DMS 273 (cell line): ENCODE data around the gene CYP1A2.
"Not testable (repeated sequence)": the region's sequence is repeated elsewhere in the genome, so short reads cannot be mapped to it uniquely, and the experiment has no call there.

Experiments
- DNase-seq: peaks from one replicate; lab custom pipeline; 2025; ENCODE audit not compliant: unreplicated experiment; lab: John Stamatoyannopoulos, UW

CYP1A2 gene

GRCh38 chr15:74738239-74738638, 10.4 kb upstream of the CYP1A2 start:
- not testable (repeated sequence) for DNase-seq

- no peak for DNase-seq
Measured at GRCh38 chr15:74742422-74742821, 6.2 kb upstream of the CYP1A2 start.

- DNase-seq: no peak
Measured at GRCh38 chr15:74746389-74746788, 2.3 kb upstream of the CYP1A2 start.

DNA sequence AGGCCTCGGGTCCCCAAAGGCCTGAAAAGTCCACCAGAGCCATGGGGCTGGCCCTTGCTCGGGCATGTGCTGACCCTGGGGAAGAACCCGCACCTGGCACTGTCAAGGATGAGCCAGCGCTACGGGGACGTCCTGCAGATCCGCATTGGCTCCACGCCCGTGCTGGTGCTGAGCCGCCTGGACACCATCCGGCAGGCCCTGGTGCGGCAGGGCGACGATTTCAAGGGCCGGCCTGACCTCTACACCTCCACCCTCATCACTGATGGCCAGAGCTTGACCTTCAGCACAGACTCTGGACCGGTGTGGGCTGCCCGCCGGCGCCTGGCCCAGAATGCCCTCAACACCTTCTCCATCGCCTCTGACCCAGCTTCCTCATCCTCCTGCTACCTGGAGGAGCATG, 1.2 kb downstream of the CYP1A2 start:
- DNase-seq: no peak

GRCh38 chr15:74750751-74751150, 2.1 kb downstream of the CYP1A2 start:
- DNase-seq: no peak

GRCh38 chr15:74752011-74752410, 3.4 kb downstream of the CYP1A2 start:
- no peak for DNase-seq

DNA sequence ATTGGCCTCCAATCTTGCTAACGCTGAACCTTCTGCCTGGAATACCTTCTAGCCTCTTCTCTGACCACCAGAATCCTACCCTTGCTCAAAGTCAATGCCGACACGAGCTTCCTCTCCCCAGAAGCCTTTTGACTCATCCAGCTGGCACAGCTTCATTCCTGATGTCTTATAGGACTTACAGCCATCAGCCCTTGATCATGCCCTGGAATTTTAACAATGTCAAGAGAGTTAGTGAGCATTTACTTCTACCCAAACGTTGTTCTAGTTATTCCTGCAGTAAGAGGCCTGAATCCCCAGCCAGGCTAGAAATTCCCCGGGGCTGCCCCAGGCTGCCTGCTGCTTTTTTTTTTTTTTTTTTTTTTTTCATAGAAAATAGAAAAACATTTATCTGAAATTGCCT, 3.9 kb downstream of the CYP1A2 start:
- DNase-seq: no peak

GRCh38 chr15:74754593-74755215, 6.1 kb downstream of the CYP1A2 start:
- DNase-seq: no peak

DNA sequence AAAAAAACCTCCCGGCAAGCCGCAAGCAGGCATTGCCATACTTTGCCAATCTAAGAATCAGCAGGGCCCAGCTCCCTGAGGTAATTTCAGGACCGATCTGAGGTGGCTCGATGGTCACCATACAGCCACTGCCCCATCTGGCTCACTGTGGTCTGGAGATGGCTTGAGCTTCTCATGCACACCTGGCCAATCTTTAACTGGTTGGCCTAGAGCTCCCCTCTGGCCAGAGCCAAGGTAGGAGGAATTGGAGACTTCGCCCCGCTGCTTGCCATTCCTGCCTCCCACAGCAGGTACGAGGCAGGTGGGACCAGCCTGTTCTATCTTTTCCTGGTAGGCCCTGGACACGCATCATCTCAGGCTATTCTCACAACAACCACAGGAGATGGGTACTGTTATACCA, 10.1 kb downstream of the CYP1A2 start:
- no peak for DNase-seq

GRCh38 chr15:74762791-74763150, 14.1 kb downstream of the CYP1A2 start:
- no peak for DNase-seq

- no peak for DNase-seq
Measured at GRCh38 chr15:74763416-74763815, 14.8 kb downstream of the CYP1A2 start.

DNA sequence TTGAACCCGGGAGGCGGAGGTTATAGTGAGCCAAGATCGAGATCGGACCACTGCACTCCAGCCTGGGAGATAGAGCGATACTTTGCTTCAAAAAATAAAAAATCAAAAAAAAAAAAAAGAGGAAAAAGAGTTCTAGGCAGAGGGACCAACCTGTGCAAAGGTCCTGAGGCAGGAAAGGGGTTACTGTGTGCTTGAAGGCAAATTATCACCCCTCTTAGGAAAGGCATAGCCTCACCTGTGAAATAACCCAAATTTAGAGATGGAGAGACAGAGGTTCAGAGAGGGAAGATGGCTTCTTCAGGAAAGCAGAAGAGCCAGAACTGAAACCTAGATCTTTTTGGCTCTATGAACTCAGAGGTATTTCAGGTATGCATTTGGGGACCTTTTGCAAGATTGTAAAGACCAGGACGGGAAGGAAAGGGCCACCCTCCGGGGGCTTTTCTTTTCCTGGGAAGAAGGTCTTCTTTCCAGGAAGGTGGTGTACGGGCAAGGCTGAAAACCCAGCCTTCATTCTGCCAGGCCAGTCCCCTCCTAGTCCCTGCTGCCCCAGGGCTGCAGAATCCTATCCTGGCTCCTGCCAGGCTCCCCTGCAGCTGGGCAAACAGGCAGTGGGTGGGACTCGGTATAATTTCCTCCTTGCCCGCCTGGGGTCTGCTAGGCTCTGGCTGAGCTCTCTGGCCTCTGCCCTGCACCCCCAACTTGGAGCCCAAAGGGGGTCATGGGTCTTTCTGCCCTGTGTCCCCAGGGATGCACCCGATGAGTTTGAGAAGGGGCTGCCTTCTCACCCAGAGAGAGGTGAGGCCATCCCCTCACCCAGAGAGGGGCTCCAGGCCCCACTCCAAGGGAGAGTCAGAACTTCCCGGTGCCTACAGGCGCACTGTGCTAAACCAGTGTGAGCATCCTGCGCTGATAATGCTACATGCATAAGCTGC, 18.8 kb downstream of the CYP1A2 start:
- no peak for DNase-seq

GRCh38 chr15:74768099-74768770, 19.6 kb downstream of the CYP1A2 start:
- peak; percentile 39 for DNase-seq

- DNase-seq: peak; percentile 71
Measured at GRCh38 chr15:74768771-74769342, 20.2 kb downstream of the CYP1A2 start.

DNA sequence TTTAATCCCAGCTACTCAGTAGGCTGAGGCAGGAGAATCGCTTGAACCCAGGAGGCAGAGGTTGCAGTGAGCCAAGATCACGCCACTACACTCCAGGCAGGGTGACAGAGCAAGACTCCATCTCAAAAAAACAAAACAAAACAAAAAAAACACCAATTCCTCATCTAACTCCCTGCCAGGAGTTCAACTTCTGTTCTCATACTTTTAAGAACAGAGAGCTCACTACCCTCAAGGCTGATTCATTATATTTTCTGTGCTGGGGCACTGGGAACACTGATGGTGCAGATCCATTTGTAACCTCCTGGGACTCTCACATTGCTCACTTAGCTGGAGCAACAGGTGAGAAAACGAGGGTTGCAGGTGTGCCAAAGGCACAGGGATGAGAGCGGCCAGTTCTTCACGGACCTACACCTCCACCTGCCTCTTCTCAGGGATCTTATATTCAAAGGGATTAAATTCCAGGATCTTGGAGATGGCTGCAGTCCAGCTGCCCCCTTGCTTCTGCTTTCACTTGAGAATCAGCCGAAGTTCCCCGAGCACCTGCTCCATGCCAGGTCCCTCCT, 20.9 kb downstream of the CYP1A2 start:
- no peak for DNase-seq

GRCh38 chr15:74770211-74770903, 21.7 kb downstream of the CYP1A2 start:
- DNase-seq: no peak

GRCh38 chr15:74773329-74773728, 24.7 kb downstream of the CYP1A2 start:
- no peak for DNase-seq

DNA sequence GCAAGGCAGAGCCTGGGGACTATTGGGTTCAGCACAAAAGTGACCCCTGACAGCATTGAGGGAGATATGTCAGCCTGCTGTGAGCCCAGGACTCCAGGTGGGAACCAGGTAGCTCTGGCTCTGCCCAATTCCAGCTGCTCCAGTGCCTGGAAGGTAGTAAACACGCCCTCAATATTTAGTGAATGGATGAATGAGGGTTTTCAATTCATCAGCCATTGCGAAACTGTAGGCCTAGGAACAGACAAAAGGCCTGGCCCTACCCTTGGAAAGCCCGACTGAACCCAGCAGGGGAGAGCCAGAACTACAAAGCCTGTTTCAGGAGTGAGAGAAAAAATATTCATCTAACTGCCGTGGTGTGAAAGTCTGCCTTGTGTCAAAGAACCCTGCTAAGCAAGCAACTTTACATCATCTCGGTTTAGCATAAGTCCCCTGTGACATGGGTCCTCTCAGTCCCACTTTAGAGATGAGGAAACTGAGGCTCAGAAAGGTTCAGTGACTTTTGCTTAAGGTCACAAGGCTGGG, 25.1 kb downstream of the CYP1A2 start:
- no peak for DNase-seq

DNA sequence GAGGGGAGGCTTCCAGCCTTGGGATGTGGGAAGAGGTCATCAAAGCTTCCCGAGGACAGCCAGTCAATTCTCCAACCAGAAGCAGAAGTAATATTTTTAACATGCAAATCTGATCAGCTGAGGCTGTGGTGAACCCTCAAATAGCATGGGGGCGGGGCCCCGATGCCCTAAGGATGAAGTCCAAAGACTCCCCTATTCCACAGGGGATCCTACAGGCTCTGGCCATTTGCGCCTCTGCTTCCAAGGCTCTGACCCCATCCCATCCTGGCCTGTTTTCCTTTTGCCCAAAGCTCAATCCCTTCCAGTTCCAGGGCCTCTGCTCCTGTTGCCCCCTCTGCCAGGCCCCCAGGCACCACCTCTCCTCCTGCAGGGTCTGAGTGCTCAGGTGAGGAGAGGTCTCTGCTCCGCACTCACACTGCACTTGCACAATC, 26.5 kb downstream of the CYP1A2 start:
- no peak for DNase-seq

- DNase-seq: no peak
Measured at GRCh38 chr15:74775894-74776293, 27.2 kb downstream of the CYP1A2 start.
